Liver (tissue), 9 donors: ENCODE measurements around the gene LRRC63. TPM values are rescaled to one million over a fixed set of nuclear protein-coding genes. Genes with fewer than 3 reads are reported as not detected.

Source experiments
- DNase-seq: peaks from one replicate; pipeline ENCODE4 v3.0.0-alpha.2; 2017; ENCODE audit warnings: low spot score
- H3K27ac ChIP-seq, 2 donors: one replicate each; pipeline ENCODE4 v1.7.0; 2013; ENCODE audit warnings: inconsistent platforms in 2 of 2, low read length in 2 of 2, control low read depth in 1 of 2, low read depth in 1 of 2, mild to moderate bottlenecking in 1 of 2
- H3K27me3 ChIP-seq, 4 donors: one replicate each; pipeline versions ENCODE4 v1.6.1 to v1.7.0; 2013; ENCODE audit warnings: low read length in 3 of 4, inconsistent platforms in 1 of 4, mild to moderate bottlenecking in 1 of 4, moderate library complexity in 1 of 4; ENCODE audit not compliant: control insufficient read depth in 4 of 4, insufficient read depth in 4 of 4
- H3K36me3 ChIP-seq, 4 donors: one replicate each; pipeline versions ENCODE4 v1.6.1 to v1.7.0; 2013; ENCODE audit warnings: low read length in 3 of 4, mild to moderate bottlenecking in 3 of 4, low read depth in 1 of 4, moderate library complexity in 1 of 4; ENCODE audit not compliant: control insufficient read depth in 4 of 4, insufficient read depth in 3 of 4
- H3K4me1 ChIP-seq, 4 donors: one replicate each; pipeline versions ENCODE4 v1.6.1 to v1.7.0; 2013; ENCODE audit warnings: low read length in 3 of 4, mild to moderate bottlenecking in 3 of 4, moderate library complexity in 1 of 4; ENCODE audit not compliant: control insufficient read depth in 4 of 4, insufficient read depth in 4 of 4
- H3K4me3 ChIP-seq, 3 donors: one replicate each; pipeline versions ENCODE4 v1.6.1 to v1.7.0; 2013; ENCODE audit warnings: low read length in 3 of 3, control low read depth in 1 of 3, low read depth in 1 of 3, mild to moderate bottlenecking in 1 of 3
- H3K9ac ChIP-seq, 2 donors: one replicate each; pipeline ENCODE4 v1.7.0; 2013; ENCODE audit warnings: low read length in 2 of 2, mild to moderate bottlenecking in 2 of 2, moderate library complexity in 2 of 2, control low read depth in 1 of 2, low read depth in 1 of 2
- H3K9me3 ChIP-seq, 4 donors: one replicate each; pipeline versions ENCODE4 v1.6.1 to v1.7.0; 2013; ENCODE audit warnings: low read length in 3 of 4; ENCODE audit not compliant: control insufficient read depth in 4 of 4
- EGR1 ChIP-seq, 2 donors: IDR thresholded peaks; 2 replicates each; pipeline ENCODE4 v1.6.1; 2016 to 2018; ENCODE audit warnings: antibody characterized with exemption in 2 of 2, low read depth in 2 of 2
- FOXA1 ChIP-seq: IDR thresholded peaks from 2 replicates; pipeline ENCODE4 v1.6.1; 2016; ENCODE audit warnings: antibody characterized with exemption
- FOXA2 ChIP-seq: IDR thresholded peaks from 2 replicates; pipeline ENCODE4 v1.6.1; 2016; ENCODE audit warnings: antibody characterized with exemption
- GABPA ChIP-seq, 2 donors: IDR thresholded peaks in 1 of 2; conservative IDR thresholded peaks in 1 of 2; 2 replicates each; pipeline ENCODE4 v1.6.1; 2016; ENCODE audit warnings: antibody characterized with exemption in 2 of 2, mild to moderate bottlenecking in 1 of 2, moderate library complexity in 1 of 2
- HNF4A ChIP-seq, 2 donors: conservative IDR thresholded peaks; 2 replicates each; pipeline ENCODE4 v1.6.1; 2016; ENCODE audit warnings: antibody characterized with exemption in 2 of 2, mild to moderate bottlenecking in 2 of 2
- HNF4G ChIP-seq: IDR thresholded peaks from 2 replicates; pipeline ENCODE4 v1.6.1; 2016; ENCODE audit warnings: antibody characterized with exemption
- JUND ChIP-seq, 2 donors: IDR thresholded peaks; 2 replicates each; pipeline ENCODE4 v1.6.1; 2016; ENCODE audit warnings: antibody characterized with exemption in 2 of 2
- NR2F2 ChIP-seq: IDR thresholded peaks from 2 replicates; pipeline ENCODE4 v1.6.1; 2016; ENCODE audit warnings: antibody characterized with exemption
- RAD21 ChIP-seq, 2 donors: IDR thresholded peaks; 2 replicates each; pipeline ENCODE4 v1.6.1; 2016; ENCODE audit warnings: antibody characterized with exemption in 2 of 2, mild to moderate bottlenecking in 2 of 2
- RXRA ChIP-seq, 2 donors: IDR thresholded peaks; 2 replicates each; pipeline ENCODE4 v1.6.1; 2017 to 2018; ENCODE audit warnings: antibody characterized with exemption in 2 of 2, mild to moderate bottlenecking in 1 of 2
- SP1 ChIP-seq: IDR thresholded peaks from 2 replicates; pipeline ENCODE4 v1.6.1; 2018; ENCODE audit warnings: antibody characterized with exemption, mild to moderate bottlenecking
- TAF1 ChIP-seq: conservative IDR thresholded peaks from 2 replicates; pipeline ENCODE4 v1.6.1; 2016; ENCODE audit warnings: antibody characterized with exemption, mild to moderate bottlenecking
- YY1 ChIP-seq: IDR thresholded peaks from 2 replicates; pipeline ENCODE4 v1.6.1; 2016; ENCODE audit warnings: antibody characterized with exemption, mild to moderate bottlenecking
- WGBS: extraction: QIAGEN DNeasy Blood & Tissue Kit; methylation state at CpG from one replicate; pipeline ENCODE4 v1.1.7; 2013; 5-methylcytosine and 5-hydroxymethylcytosine counted together
- polyA plus RNA-seq, 2 donors: library from polyadenylated mRNA; stranded (reverse) in 1 of 2; unstranded in 1 of 2; fragments of 200-250 nt in 1 of 2; fragments of >200 nt in 1 of 2; fragmentation: Nextera tagmentation in 1 of 2; extraction: Ambion mirVana in 1 of 2; gene quantifications; one replicate each; pipeline versions ENCODE4 v1.2.1 to v1.2.3, GENCODE V29; 2013 to 2015
- total RNA-seq, 2 donors: library from RNA; depleted of rRNA; stranded (reverse); fragments of >200 nt; gene quantifications; one replicate each; pipeline ENCODE4 v1.2.3, GENCODE V29; 2014
- TF ChIP-seq, protein P1 (sequence below): IDR thresholded peaks from 2 replicates; pipeline ENCODE4 v1.6.1; 2016; ENCODE audit warnings: antibody characterized with exemption
- TF ChIP-seq, protein P2 (sequence below): IDR thresholded peaks from 2 replicates; pipeline ENCODE4 v1.6.1; 2016; ENCODE audit warnings: antibody characterized with exemption, mild to moderate bottlenecking
- TF ChIP-seq, protein P3 (sequence below): IDR thresholded peaks from 2 replicates; pipeline ENCODE4 v1.6.1; 2016; ENCODE audit warnings: antibody characterized with exemption
- TF ChIP-seq, protein P4 (sequence below): fragments of 150-350 bp; IDR thresholded peaks from 2 replicates; pipeline ENCODE4 v1.5.1; 2017; ENCODE audit warnings: improper control_type of control experiment, low read depth, low read length; ENCODE audit not compliant: missing input control
- TF ChIP-seq, protein P5 (sequence below): IDR thresholded peaks from 2 replicates; pipeline ENCODE4 v1.6.1; 2016; ENCODE audit warnings: antibody characterized with exemption
- donor health status: healthy.
- donor health status: healthy.
- donor health status: healthy.
- donor health status: healthy.
- donor health status: healthy.

The LRRC63 gene
- total and polyA plus RNA-seq, 4 donors: 0.03 to 0.84 (median 0.09) TPM

DNA sequence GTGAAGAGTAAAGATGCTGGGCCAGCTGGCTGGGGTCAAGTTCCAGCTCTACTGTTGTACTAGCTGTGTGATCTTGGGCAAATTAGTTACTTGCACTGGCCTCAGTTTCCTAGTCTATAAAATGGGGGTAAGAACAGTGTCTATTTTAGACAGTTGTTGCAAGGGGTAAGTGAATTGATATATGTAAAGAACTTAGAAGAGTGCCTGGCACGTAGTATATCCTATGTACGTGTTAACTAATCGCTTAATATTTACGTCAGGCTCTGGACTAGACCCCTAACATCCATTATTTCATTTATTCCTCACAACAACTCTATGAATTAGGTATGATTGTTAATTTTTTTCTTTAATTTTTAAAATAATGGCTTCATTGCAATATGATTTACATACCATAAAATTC, 26.1 kb upstream of the LRRC63 start (continued):
- TF ChIP-seq, protein P1, sequence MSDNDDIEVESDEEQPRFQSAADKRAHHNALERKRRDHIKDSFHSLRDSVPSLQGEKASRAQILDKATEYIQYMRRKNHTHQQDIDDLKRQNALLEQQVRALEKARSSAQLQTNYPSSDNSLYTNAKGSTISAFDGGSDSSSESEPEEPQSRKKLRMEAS: no peak
- TF ChIP-seq HNF4A (conservative IDR thresholded peaks at IDR 0.05): no peak

DNA sequence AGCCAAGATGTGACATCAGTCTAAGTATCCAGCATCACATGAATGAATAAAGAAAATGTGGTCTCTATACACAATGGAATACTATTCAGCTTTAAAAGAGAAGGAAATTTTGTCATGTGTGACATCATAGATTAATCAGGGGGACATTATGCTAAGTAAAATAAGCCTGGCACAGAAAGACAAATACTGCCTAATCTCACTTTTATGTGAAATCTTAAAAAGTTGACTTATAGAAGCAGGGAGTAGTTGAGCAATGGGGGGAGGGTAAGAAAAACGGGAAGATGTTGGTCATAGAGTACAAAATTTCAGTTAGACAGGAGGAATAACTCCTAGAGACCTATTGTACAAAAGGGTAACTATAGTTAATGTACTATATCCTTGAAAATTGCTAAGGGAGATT, 19.3 kb upstream of the LRRC63 start:
- Histone ChIP-seq H3K36me3 (no peaks in the 10 kb centered on the region), H3K27ac (no peak overlapping the region), H3K4me3 (no peak overlapping the region), H3K9me3 (no peaks in the 10 kb centered on the region), H3K27me3 (no peaks in the 10 kb centered on the region), H3K4me1 (no peaks in the 10 kb centered on the region), H3K9ac (no peak overlapping the region)
- TF ChIP-seq, protein P2, sequence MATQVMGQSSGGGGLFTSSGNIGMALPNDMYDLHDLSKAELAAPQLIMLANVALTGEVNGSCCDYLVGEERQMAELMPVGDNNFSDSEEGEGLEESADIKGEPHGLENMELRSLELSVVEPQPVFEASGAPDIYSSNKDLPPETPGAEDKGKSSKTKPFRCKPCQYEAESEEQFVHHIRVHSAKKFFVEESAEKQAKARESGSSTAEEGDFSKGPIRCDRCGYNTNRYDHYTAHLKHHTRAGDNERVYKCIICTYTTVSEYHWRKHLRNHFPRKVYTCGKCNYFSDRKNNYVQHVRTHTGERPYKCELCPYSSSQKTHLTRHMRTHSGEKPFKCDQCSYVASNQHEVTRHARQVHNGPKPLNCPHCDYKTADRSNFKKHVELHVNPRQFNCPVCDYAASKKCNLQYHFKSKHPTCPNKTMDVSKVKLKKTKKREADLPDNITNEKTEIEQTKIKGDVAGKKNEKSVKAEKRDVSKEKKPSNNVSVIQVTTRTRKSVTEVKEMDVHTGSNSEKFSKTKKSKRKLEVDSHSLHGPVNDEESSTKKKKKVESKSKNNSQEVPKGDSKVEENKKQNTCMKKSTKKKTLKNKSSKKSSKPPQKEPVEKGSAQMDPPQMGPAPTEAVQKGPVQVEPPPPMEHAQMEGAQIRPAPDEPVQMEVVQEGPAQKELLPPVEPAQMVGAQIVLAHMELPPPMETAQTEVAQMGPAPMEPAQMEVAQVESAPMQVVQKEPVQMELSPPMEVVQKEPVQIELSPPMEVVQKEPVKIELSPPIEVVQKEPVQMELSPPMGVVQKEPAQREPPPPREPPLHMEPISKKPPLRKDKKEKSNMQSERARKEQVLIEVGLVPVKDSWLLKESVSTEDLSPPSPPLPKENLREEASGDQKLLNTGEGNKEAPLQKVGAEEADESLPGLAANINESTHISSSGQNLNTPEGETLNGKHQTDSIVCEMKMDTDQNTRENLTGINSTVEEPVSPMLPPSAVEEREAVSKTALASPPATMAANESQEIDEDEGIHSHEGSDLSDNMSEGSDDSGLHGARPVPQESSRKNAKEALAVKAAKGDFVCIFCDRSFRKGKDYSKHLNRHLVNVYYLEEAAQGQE: no peak
- TF ChIP-seq SP1: no peak
- TF ChIP-seq, protein P3, sequence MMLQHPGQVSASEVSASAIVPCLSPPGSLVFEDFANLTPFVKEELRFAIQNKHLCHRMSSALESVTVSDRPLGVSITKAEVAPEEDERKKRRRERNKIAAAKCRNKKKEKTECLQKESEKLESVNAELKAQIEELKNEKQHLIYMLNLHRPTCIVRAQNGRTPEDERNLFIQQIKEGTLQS: no peak
- no peak for TF ChIP-seq YY1
- TF ChIP-seq RXRA (IDR thresholded peaks at IDR 0.05): no peak
- TF ChIP-seq FOXA1: no peak
- no peak for TF ChIP-seq GABPA (IDR thresholded peaks at IDR 0.05 in 1 of 2, conservative IDR thresholded peaks at IDR 0.05 in 1 of 2)
- TF ChIP-seq HNF4A (conservative IDR thresholded peaks at IDR 0.05): no peak
- no peak for TF ChIP-seq JUND (IDR thresholded peaks at IDR 0.05)
- no peak for TF ChIP-seq TAF1
- TF ChIP-seq, protein P4, sequence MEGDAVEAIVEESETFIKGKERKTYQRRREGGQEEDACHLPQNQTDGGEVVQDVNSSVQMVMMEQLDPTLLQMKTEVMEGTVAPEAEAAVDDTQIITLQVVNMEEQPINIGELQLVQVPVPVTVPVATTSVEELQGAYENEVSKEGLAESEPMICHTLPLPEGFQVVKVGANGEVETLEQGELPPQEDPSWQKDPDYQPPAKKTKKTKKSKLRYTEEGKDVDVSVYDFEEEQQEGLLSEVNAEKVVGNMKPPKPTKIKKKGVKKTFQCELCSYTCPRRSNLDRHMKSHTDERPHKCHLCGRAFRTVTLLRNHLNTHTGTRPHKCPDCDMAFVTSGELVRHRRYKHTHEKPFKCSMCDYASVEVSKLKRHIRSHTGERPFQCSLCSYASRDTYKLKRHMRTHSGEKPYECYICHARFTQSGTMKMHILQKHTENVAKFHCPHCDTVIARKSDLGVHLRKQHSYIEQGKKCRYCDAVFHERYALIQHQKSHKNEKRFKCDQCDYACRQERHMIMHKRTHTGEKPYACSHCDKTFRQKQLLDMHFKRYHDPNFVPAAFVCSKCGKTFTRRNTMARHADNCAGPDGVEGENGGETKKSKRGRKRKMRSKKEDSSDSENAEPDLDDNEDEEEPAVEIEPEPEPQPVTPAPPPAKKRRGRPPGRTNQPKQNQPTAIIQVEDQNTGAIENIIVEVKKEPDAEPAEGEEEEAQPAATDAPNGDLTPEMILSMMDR: no peak
- no peak for TF ChIP-seq EGR1 (IDR thresholded peaks at IDR 0.05; ENCODE audit: low read depth in 2 of 2)
- TF ChIP-seq, protein P5, sequence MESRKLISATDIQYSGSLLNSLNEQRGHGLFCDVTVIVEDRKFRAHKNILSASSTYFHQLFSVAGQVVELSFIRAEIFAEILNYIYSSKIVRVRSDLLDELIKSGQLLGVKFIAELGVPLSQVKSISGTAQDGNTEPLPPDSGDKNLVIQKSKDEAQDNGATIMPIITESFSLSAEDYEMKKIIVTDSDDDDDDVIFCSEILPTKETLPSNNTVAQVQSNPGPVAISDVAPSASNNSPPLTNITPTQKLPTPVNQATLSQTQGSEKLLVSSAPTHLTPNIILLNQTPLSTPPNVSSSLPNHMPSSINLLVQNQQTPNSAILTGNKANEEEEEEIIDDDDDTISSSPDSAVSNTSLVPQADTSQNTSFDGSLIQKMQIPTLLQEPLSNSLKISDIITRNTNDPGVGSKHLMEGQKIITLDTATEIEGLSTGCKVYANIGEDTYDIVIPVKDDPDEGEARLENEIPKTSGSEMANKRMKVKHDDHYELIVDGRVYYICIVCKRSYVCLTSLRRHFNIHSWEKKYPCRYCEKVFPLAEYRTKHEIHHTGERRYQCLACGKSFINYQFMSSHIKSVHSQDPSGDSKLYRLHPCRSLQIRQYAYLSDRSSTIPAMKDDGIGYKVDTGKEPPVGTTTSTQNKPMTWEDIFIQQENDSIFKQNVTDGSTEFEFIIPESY: no peak
- TF ChIP-seq RAD21 (IDR thresholded peaks at IDR 0.05): no peak
- TF ChIP-seq, protein P1: no peak
- TF ChIP-seq NR2F2: no peak
- no peak for TF ChIP-seq HNF4G
- no peak for TF ChIP-seq FOXA2
- 31% methylated on average over 1 of the region's 1 CpG for WGBS
- DNase-seq: no peak
